Measurements from ENCODE around the gene TRIM17. TPM values are rescaled to one million over a fixed set of nuclear protein-coding genes. Genes with fewer than 3 reads are reported as not detected.

TRIM17 gene
- total RNA-seq, 1 experiment from 2014 or later = 55.5 TPM

DNA sequence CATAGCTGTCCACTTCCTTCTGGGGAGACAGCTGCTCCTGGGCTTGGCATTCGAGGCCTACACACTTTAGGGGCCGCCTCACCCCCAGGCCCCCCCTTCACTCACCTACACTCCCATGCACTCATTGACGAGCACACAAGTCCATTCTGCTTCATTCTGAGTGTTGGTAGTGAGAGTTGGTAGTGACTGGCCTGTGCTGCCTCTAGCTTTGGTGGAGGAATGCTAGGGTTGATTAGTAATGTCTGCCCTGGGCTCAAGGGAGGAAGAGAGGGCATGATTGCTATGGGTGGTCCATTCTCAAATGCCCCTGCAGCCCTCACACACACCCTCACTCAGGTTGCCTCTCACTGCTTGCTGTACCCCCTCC lies 40.4 kb downstream of the TRIM17 start:
- no peaks in the 10 kb centered on the region for H3K27me3 ChIP-seq (ENCODE audit: insufficient read depth, low read depth)
- intact Hi-C loops (cut with micrococcal nuclease; ENCODE audit: unreplicated experiment) = loop anchor here (5.0 to 10.0 kb wide), 4 partner anchors 164 to 611 kb away; no protein-coding TSS in a partner anchor
- TF ChIP-seq, protein P1, sequence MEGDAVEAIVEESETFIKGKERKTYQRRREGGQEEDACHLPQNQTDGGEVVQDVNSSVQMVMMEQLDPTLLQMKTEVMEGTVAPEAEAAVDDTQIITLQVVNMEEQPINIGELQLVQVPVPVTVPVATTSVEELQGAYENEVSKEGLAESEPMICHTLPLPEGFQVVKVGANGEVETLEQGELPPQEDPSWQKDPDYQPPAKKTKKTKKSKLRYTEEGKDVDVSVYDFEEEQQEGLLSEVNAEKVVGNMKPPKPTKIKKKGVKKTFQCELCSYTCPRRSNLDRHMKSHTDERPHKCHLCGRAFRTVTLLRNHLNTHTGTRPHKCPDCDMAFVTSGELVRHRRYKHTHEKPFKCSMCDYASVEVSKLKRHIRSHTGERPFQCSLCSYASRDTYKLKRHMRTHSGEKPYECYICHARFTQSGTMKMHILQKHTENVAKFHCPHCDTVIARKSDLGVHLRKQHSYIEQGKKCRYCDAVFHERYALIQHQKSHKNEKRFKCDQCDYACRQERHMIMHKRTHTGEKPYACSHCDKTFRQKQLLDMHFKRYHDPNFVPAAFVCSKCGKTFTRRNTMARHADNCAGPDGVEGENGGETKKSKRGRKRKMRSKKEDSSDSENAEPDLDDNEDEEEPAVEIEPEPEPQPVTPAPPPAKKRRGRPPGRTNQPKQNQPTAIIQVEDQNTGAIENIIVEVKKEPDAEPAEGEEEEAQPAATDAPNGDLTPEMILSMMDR (conservative IDR thresholded peaks at IDR 0.05) = no peak
- TF ChIP-seq EZH2 (IDR thresholded peaks at IDR 0.05; ENCODE audit: low read depth) = no peak
- no peaks in the 10 kb centered on the region for H4K20me1 ChIP-seq (ENCODE audit: insufficient read depth)
- H3F3A ChIP-seq (ENCODE audit: insufficient read depth, low read depth) = peaks cover 14% of the 10 kb centered on the region; the same call in 1 of the 2 replicates
- H3K36me3 ChIP-seq (ENCODE audit: low read depth) = no peaks in the 10 kb centered on the region
- H3K9me2 ChIP-seq (ENCODE audit: insufficient read depth) = no peaks in the 10 kb centered on the region
- H3K4me3 ChIP-seq = no peak overlapping the region
- POLR2A ChIA-PET (ENCODE audit: unreplicated experiment) = no interaction called here
- no peak overlapping the region for H3K27ac ChIP-seq
- BruUV-seq (replicated peaks) = no TSS peak
- no peak for DNase-seq
- no peak overlapping the region for H2AFZ ChIP-seq
- no peaks in the 10 kb centered on the region for H3K9me3 ChIP-seq (ENCODE audit: insufficient read depth, low read depth)
- CTCF ChIA-PET = no interaction called here
- no peaks in the 10 kb centered on the region for H3K79me2 ChIP-seq (ENCODE audit: low read depth)
- peaks cover 22% of the 10 kb centered on the region for H3K4me1 ChIP-seq (replicated peaks; ENCODE audit: insufficient read depth)
- no peak overlapping the region for H3K4me2 ChIP-seq

DNA sequence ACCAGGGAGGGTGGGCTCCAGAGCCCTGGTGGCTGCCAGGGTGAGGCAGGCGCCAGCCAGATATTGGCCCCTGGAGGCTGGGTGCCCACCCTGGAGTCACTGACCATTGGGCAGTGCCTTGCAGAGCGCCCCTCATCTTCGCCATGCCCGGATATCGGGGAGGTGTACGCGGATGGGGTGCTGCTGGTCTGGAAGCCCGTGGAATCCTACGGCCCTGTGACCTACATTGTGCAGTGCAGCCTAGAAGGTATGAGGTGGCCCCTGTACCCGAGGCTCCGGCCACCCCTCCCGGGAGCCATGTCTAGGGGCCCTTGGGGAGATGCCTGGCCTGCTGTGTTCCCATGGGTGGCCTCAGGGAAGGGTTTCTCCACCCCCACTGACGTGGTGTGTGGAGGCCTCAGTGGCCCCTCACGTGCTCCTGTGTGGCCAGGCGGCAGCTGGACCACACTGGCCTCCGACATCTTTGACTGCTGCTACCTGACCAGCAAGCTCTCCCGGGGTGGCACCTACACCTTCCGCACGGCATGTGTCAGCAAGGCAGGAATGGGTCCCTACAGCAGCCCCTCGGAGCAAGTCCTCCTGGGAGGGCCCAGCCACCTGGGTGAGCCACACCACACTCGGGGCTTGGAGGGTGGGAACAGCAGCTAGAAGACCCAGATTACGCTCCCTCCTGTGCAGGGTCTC lies 40.9 kb downstream of the TRIM17 start:
- Histone ChIP-seq H3K4me3 (no peak overlapping the region), H3K79me2 (ENCODE audit: low read depth) (no peaks in the 10 kb centered on the region), H3K27me3 (ENCODE audit: insufficient read depth, low read depth) (no peaks in the 10 kb centered on the region), H3F3A (ENCODE audit: insufficient read depth, low read depth) (peaks cover 17% of the 10 kb centered on the region; the same call in 1 of the 2 replicates), H3K9me3 (ENCODE audit: insufficient read depth, low read depth) (no peaks in the 10 kb centered on the region), H3K4me1 (replicated peaks; ENCODE audit: insufficient read depth) (peaks cover 24% of the 10 kb centered on the region), H3K9me2 (ENCODE audit: insufficient read depth) (no peaks in the 10 kb centered on the region), H3K4me2 (no peak overlapping the region), H4K20me1 (ENCODE audit: insufficient read depth) (no peaks in the 10 kb centered on the region), H2AFZ (no peak overlapping the region), H3K36me3 (ENCODE audit: low read depth) (no peaks in the 10 kb centered on the region), H3K27ac (no peak overlapping the region)
- ChIA-PET CTCF (no interaction called here), POLR2A (ENCODE audit: unreplicated experiment) (no interaction called here)
- DNase-seq = no peak
- no peak for TF ChIP-seq EZH2 (IDR thresholded peaks at IDR 0.05; ENCODE audit: low read depth)
- TF ChIP-seq, protein P1 (conservative IDR thresholded peaks at IDR 0.05) = no peak
- no TSS peak for BruUV-seq (replicated peaks)
- intact Hi-C loops (cut with micrococcal nuclease; ENCODE audit: unreplicated experiment) = loop anchor here (5.0 to 10.0 kb wide), 4 partner anchors 163 to 611 kb away; no protein-coding TSS in a partner anchor

DNA sequence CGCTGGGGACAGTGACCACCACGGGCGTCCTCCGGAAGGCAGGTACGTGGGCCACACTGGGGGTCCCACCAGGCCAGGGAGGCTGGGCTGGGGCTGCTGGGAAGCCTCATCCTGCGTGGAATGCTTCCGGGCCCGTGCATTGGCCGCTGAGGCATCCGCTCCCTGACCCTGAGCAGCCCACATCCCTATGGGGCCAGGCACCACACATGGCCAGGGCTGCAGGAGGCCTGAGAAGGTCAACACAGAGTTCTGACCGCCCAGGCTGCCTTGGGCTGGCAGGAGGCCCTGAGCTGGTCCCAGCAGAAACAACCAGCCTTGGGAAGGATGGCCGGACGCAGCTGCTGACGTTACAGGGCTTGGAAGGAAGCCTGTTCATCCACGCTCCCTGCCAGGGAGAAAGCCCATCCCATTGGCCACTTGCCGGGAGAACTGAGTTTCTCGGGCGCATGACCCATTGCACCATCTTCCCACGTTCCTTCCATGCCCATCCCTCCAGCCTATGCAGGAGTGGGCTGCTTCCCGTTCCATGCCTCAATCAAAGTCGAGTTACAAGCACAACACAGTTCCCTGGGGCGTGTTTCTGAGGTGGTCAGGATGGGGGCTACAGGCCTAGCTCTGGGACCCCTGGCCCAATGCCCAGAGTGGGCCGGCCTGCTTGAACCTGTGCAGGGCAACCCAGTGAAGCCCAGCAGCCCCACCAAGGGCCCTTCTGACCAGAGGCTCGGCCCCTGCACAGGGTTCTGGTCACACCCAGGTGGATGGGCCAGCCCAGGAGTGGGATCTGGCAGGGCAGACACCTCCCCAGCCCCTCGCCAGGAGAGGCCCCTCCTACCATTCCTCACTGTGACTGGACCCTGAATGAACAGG lies 41.7 kb downstream of the TRIM17 start:
- Histone ChIP-seq H3K79me2 (ENCODE audit: low read depth) (no peaks in the 10 kb centered on the region), H3K27ac (no peak overlapping the region), H2AFZ (no peak overlapping the region), H3K36me3 (ENCODE audit: low read depth) (no peaks in the 10 kb centered on the region), H3K4me3 (no peak overlapping the region), H3K4me1 (replicated peaks; ENCODE audit: insufficient read depth) (peaks cover 28% of the 10 kb centered on the region), H3F3A (ENCODE audit: insufficient read depth, low read depth) (peaks cover 20% of the 10 kb centered on the region; the same call in 1 of the 2 replicates), H4K20me1 (ENCODE audit: insufficient read depth) (no peaks in the 10 kb centered on the region), H3K9me2 (ENCODE audit: insufficient read depth) (no peaks in the 10 kb centered on the region), H3K9me3 (ENCODE audit: insufficient read depth, low read depth) (no peaks in the 10 kb centered on the region), H3K4me2 (no peak overlapping the region), H3K27me3 (ENCODE audit: insufficient read depth, low read depth) (no peaks in the 10 kb centered on the region)
- TF ChIP-seq, protein P1 (conservative IDR thresholded peaks at IDR 0.05) = no peak
- TF ChIP-seq EZH2 (IDR thresholded peaks at IDR 0.05; ENCODE audit: low read depth) = no peak
- ChIA-PET POLR2A (ENCODE audit: unreplicated experiment) (no interaction called here), CTCF (no interaction called here)
- intact Hi-C loops (cut with micrococcal nuclease; ENCODE audit: unreplicated experiment) = loop anchor here (5.0 to 10.0 kb wide), 4 partner anchors 163 to 610 kb away; no protein-coding TSS in a partner anchor
- no TSS peak for BruUV-seq (replicated peaks)
- DNase-seq = no peak
